DND-41 (cell line): ENCODE measurements around the gene WNT2.

Experiments used
- CTCF ChIP-seq: IDR thresholded peaks from 2 replicates; pipeline ENCODE4 v1.5.1; 2012; ENCODE audit warnings: borderline replicate concordance, low read length, moderate library complexity, mild to moderate bottlenecking; ENCODE audit not compliant: poor library complexity, severe bottlenecking; ENCODE audit errors: extremely low read depth
- EZH2 ChIP-seq: IDR thresholded peaks from 3 replicates; pipeline ENCODE4 v1.6.1; 2012; ENCODE audit warnings: borderline replicate concordance, low read depth, mild to moderate bottlenecking, moderate library complexity, low read length, inconsistent platforms; ENCODE audit not compliant: severe bottlenecking

GRCh38 chr7:117364339-117365080 lies 41.7 kb upstream of the WNT2 start:
- TF ChIP-seq CTCF (no peak), EZH2 (no peak)
